MM.1S (cell line): ENCODE data around the gene CD99L2.

Experiments used
- DNase-seq: peaks from one replicate; pipeline ENCODE4 v3.0.0-alpha.2; 2015
- H2AFZ ChIP-seq: fragments of 300-600 bp; sonication (generic); 2 replicates; pipeline ENCODE4 v1.6.0; 2016; ENCODE audit warnings: antibody characterized with exemption, low read length
- H3F3A ChIP-seq: fragments of 300-600 bp; sonication (generic); 2 replicates; pipeline ENCODE4 v1.6.1; 2016; ENCODE audit warnings: mild to moderate bottlenecking, antibody characterized with exemption, low read length, moderate library complexity, mixed read lengths; ENCODE audit not compliant: insufficient read depth
- H3K27ac ChIP-seq: fragments of 300-600 bp; sonication (generic); 2 replicates; pipeline ENCODE4 v1.5.1; 2016; ENCODE audit warnings: mild to moderate bottlenecking, low read length
- H3K27me3 ChIP-seq: fragments of 300-600 bp; sonication (generic); replicated peaks from 2 replicates; pipeline ENCODE4 v1.6.0; 2016; ENCODE audit warnings: low read length; ENCODE audit not compliant: insufficient read depth
- H3K36me3 ChIP-seq: fragments of 300-600 bp; sonication (generic); replicated peaks from 2 replicates; pipeline ENCODE4 v1.6.1; 2016; ENCODE audit warnings: mild to moderate bottlenecking, low read length, mixed read lengths; ENCODE audit not compliant: insufficient read depth
- H3K4me1 ChIP-seq: fragments of 300-600 bp; sonication (generic); 2 replicates; pipeline ENCODE4 v1.6.1; 2016; ENCODE audit warnings: low read length, mixed read lengths
- H3K4me2 ChIP-seq: fragments of 300-600 bp; sonication (generic); 2 replicates; pipeline ENCODE4 v1.6.0; 2016; ENCODE audit warnings: low read depth, low read length
- H3K4me3 ChIP-seq: fragments of 300-600 bp; sonication (generic); 2 replicates; pipeline ENCODE4 v1.5.1; 2016; ENCODE audit warnings: low read length, mixed read lengths
- H3K79me2 ChIP-seq: fragments of 300-600 bp; sonication (generic); 2 replicates; pipeline ENCODE4 v1.6.1; 2016; ENCODE audit warnings: mixed run types, low read length, mixed read lengths
- H3K9ac ChIP-seq: fragments of 300-600 bp; sonication (generic); 2 replicates; pipeline ENCODE4 v1.6.1; 2016; ENCODE audit warnings: low read length, mixed read lengths
- H3K9me2 ChIP-seq: fragments of 300-600 bp; sonication (generic); replicated peaks from 2 replicates; pipeline ENCODE4 v1.6.1; 2016; ENCODE audit warnings: mild to moderate bottlenecking, low read length, mixed read lengths; ENCODE audit not compliant: insufficient read depth
- H3K9me3 ChIP-seq: fragments of 300-600 bp; sonication (generic); replicated peaks from 2 replicates; pipeline ENCODE4 v1.6.1; 2016; ENCODE audit warnings: mild to moderate bottlenecking, low read length, mixed read lengths; ENCODE audit not compliant: insufficient read depth
- H4K20me1 ChIP-seq: fragments of 300-600 bp; sonication (generic); 2 replicates; pipeline ENCODE4 v1.6.1; 2016; ENCODE audit warnings: mild to moderate bottlenecking, low read length, moderate library complexity, mixed read lengths; ENCODE audit not compliant: insufficient read depth
- CTCF ChIP-seq: fragments of 300-600 bp; sonication (generic); IDR thresholded peaks from 2 replicates; pipeline ENCODE4 v1.5.1; 2016; ENCODE audit warnings: antibody characterized with exemption, low read length, mixed read lengths
- EZH2 ChIP-seq: fragments of 300-600 bp; sonication (generic); optimal IDR thresholded peaks from 2 replicates; pipeline ENCODE3; 2017; ENCODE audit warnings: low read depth, mild to moderate bottlenecking, antibody characterized with exemption, low read length, mixed read lengths
- EZH2phosphoT487 ChIP-seq: fragments of 300-600 bp; sonication (generic); IDR thresholded peaks from 2 replicates; pipeline ENCODE4 v1.6.1; 2018; ENCODE audit warnings: antibody characterized with exemption, low read length

Gene CD99L2

GRCh38 chrX:150779385-150779784, 119.1 kb downstream of the CD99L2 start:
- TF ChIP-seq CTCF (no peak), EZH2phosphoT487 (no peak), EZH2 (no peak)
- DNase-seq, result peak; percentile 58

GRCh38 chrX:150777328-150777992, 121.0 kb downstream of the CD99L2 start:
- no peak overlapping the region for H3K4me3 ChIP-seq
- no peaks in the 10 kb centered on the region for H3K27me3 ChIP-seq
- no peaks in the 10 kb centered on the region for H3K36me3 ChIP-seq
- no peak overlapping the region for H3K9ac ChIP-seq
- H3K79me2 ChIP-seq, result no peaks in the 10 kb centered on the region
- TF ChIP-seq EZH2phosphoT487, result no peak
- TF ChIP-seq EZH2, result no peak
- no peak for TF ChIP-seq CTCF
- no peak for DNase-seq
- peaks cover 21% of the 10 kb centered on the region for H3K4me1 ChIP-seq
- H4K20me1 ChIP-seq, result no peaks in the 10 kb centered on the region
- H3K9me3 ChIP-seq, result no peaks in the 10 kb centered on the region
- no peak overlapping the region for H3K27ac ChIP-seq
- no peak overlapping the region for H3K4me2 ChIP-seq
- no peaks in the 10 kb centered on the region for H3K9me2 ChIP-seq
- H3F3A ChIP-seq, result peaks cover 6% of the 10 kb centered on the region; the same call in 1 of the 2 replicates
- no peak overlapping the region for H2AFZ ChIP-seq

More at GRCh38 chrX:150779385-150779784, 119.1 kb downstream of the CD99L2 start:
- no peak overlapping the region for H2AFZ ChIP-seq
- no peaks in the 10 kb centered on the region for H3K9me3 ChIP-seq
- peaks cover 21% of the 10 kb centered on the region for H3K4me1 ChIP-seq
- no peaks in the 10 kb centered on the region for H3K79me2 ChIP-seq
- H3F3A ChIP-seq, result peaks cover 6% of the 10 kb centered on the region; the same call in 1 of the 2 replicates
- no peaks in the 10 kb centered on the region for H3K27me3 ChIP-seq
- no peak overlapping the region for H3K4me3 ChIP-seq
- H4K20me1 ChIP-seq, result no peaks in the 10 kb centered on the region
- peak overlapping the region; percentile 42; the same call in 1 of the 2 replicates for H3K27ac ChIP-seq
- H3K9ac ChIP-seq, result no peak overlapping the region
- no peaks in the 10 kb centered on the region for H3K36me3 ChIP-seq
- H3K4me2 ChIP-seq, result peak overlapping the region; percentile 35
- no peaks in the 10 kb centered on the region for H3K9me2 ChIP-seq

GRCh38 chrX:150775569-150776350, 122.7 kb downstream of the CD99L2 start:
- H3F3A ChIP-seq, result peaks cover 6% of the 10 kb centered on the region; the same call in 1 of the 2 replicates
- H3K27ac ChIP-seq, result no peak overlapping the region
- no peak overlapping the region for H2AFZ ChIP-seq
- H3K9me3 ChIP-seq, result no peaks in the 10 kb centered on the region
- H3K9me2 ChIP-seq, result no peaks in the 10 kb centered on the region
- H3K4me1 ChIP-seq, result peaks cover 18% of the 10 kb centered on the region
- H3K36me3 ChIP-seq, result no peaks in the 10 kb centered on the region
- no peak overlapping the region for H3K4me3 ChIP-seq
- H3K4me2 ChIP-seq, result no peak overlapping the region
- H3K27me3 ChIP-seq, result no peaks in the 10 kb centered on the region
- no peaks in the 10 kb centered on the region for H3K79me2 ChIP-seq
- no peaks in the 10 kb centered on the region for H4K20me1 ChIP-seq
- no peak for DNase-seq
- H3K9ac ChIP-seq, result no peak overlapping the region
- TF ChIP-seq EZH2 (no peak), CTCF (no peak), EZH2phosphoT487 (no peak)
